Inflammatory macrophage (primary cell): ENCODE results near the gene QSOX2.
A peak's percentile ranks its signal among the peaks of the same experiment; 100 is the strongest.

Experiments
- DNase-seq, 2 donors: peaks; one replicate each; pipeline ENCODE4 v3.0.0-alpha.2; 2020 to 2022

The QSOX2 gene

DNA sequence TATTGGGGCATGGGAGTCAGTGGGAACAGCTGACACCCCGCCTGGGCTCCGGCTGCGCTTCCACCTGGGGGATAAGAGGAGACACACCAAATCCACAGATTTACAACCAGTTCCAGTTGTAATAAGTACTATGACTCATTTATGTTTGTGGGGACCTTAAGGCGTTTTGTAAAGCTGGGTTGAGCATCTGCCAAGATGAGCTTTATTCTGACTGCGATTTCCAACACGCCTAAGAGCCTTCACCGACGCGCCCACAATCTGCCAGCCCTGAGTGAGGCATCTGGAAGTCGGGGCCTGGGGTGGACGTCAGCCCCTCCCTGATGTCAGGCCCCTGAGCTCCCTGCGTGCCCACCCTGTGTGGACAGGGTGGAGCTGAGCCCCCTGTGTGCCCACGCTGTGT, 26.3 kb downstream of the QSOX2 start:
- DNase-seq: no peak

GRCh38 chr9:136218673-136219072, 26.9 kb downstream of the QSOX2 start:
- no peak for DNase-seq

DNA sequence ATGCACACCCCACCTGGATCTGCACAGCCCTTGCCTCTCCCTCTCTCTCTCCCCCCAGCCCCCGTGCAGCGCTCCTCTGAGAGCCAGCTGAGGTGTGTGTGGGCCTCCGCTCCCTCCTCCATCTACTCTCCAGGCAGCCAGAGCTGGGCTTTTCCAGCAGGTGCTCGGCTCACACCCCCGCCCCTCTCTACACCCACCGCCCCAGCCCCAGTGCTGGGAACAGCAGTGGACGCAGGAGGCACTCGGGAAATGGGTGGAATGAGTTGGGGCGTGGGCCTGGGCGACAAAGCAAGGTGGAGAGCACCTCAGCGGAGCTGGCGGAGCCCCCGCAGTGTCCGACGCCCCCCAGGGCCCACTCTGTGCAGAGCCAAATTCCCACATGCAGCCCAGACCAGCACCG, 27.3 kb downstream of the QSOX2 start:
- DNase-seq: no peak

- DNase-seq: no peak
These were observed 28.9 kb downstream of the QSOX2 start for GRCh38 chr9:136216541-136217244.

DNA sequence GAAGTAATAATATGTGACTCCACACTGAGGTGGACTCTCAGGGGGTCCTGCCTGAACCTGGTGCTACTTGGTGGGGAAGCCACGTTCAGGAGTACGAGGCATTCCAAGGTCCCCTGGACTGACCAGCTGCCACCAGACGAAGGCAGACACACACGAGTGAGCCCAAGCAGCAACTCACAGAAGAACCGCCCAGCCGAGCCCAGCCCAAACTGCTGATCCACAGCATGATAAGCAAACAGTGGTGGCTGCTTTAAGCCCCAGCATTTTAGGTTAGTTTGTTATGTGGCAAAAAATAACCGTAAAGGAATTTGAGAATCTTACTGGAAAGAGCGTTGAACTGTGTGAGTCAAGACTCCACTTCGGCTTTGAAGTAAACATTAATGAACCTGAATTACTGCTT, 31.9 kb downstream of the QSOX2 start:
- no peak for DNase-seq

DNA sequence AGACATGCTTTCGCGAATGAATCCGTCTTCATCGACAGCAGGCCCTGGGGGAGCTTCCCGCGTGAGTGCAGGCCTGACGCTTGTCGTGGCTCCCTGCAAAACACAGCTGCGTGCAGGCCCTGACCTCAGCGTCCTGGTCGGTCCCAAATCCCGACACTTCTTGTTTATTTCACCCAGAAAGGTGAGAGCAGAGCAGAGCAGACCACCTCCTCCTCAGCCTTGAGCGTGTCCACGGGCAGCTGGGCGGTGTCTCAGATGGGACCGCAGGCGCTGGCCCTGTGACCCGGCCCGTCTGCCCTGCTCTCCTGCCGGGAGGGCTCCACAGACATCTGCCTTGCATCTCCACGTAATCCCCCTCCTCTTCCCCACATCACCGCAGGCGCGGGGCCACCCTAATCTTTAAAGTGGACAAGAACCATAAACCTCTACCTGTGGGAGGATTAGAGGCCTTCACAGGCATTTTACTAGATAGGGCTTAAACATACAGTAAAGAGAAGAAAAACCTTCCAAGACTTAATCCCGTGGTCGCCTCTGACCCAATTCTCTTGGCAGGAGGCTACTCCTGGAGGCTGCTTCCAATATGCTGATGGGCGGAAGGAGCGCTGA, 33.2 kb downstream of the QSOX2 start:
- no peak for DNase-seq

DNA sequence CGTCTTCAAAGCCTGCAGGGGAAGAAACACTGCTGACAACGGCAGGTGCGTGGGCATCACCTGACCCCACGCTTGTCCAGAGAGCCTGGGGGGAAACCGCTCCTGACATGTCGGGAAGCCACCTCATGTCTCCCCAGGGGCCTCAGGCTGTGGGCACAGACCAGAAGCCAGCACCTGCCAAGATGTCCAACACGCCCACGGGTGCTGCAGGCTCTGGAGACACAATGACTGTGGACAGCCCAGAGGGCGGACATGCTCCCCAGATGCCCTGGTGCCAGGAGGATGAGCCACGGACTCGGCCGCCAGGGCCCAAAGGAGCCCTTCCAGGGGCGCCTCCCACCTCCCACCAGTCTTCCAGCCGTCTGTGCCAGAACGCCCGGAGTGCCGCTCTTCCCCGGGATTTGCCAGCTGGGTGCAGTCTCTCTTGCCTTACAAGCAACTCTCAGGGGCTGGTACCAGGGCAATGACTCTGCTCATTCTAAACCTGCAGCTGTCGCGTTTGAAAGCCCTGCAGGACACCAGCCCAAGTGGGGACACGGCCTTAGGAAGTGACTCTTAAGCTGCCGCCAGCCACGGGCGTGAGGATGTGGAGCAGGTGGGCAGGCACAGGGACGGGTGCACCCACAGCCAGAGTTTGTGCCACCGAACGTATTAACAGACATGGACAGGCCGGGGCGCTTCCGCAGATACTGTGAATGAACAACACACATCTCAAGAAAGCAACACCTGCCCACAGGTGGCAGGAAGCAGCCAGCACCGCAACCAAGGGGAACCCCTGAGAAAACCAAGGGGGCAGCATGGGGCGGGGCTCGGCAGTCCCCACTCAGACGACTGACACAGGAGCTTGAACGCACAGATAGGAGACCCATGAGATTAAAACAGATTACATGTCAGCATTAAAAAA, 33.9 kb downstream of the QSOX2 start:
- no peak for DNase-seq

GRCh38 chr9:136211006-136211405, 34.6 kb downstream of the QSOX2 start:
- no peak for DNase-seq

DNA sequence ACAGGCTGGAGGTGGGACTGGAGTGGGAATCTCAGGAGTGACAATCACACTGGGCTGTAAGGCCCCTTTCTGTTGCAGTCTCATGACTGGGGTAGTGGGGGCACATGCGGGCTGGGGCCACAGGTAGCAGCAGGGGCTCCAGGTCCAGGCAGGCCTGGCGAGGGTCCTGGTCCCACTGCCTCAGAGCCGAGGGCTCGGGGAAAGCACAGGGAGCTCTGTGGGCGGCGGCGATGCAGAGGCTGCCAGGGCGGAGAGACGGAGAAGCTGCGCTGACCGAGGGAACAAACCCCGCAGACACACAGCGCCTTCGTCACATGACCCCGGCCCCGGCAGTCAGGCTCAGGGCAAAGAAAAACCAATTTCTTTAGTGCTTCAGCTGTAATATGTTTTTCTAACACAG, 35.3 kb downstream of the QSOX2 start:
- DNase-seq: no peak

DNA sequence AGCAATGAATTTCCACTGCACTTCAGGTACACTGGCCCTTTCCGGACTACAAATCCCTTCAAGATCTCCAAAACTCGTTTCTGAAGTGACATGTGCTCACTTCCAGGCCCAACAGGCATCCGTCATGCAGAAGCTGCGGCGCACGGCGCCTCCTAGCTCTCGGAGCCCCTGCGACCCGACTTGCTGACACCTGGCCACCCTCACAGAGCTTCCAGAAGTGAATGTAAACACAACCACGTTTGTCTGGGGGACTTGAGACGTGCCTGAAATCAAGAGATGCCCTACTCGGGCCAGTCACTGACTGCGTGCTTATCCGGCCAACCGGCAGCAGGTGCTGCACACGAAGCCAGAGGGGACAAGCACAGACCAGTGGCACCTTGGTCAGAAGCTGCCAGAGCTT, 35.8 kb downstream of the QSOX2 start:
- DNase-seq: no peak

DNA sequence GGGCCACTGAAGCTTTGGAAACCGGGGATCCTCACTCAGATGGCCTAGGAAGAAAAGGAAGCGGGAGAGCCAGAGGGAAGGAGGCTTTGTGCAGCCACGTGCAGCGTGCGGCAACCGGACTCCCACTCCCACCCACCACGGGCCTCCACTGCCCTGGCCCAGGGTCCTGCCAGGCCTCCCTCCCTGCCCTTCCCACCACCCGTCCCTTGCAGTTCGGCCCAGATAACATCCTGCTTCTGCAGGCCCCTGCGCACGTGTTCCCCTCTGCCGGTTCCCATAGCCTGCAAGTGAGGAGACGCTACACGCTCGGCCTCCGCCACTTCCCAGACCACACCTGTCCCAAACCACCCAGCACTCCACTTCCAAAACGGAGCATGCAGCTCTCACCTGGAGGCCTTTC, 36.4 kb downstream of the QSOX2 start:
- no peak for DNase-seq

DNA sequence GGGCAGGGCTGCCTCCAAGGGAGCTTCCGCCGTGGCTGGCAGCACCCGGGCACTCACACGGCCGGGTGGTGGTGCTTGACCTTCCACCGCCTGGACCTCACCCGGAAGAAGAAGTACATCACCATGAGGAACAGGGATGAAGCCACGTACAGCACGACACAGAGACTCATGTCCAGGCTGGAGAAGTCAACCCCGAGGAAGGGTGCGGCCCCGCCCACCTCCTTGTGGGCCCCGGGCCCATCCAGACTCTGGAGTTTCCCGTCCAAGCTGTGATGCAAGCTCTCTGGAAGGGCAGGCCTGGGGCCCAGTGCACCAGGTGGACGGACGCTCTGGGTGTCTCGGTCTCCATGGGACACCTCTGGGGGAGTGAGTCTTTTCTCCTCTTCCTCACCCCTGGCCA, 36.9 kb downstream of the QSOX2 start:
- no peak for DNase-seq

DNA sequence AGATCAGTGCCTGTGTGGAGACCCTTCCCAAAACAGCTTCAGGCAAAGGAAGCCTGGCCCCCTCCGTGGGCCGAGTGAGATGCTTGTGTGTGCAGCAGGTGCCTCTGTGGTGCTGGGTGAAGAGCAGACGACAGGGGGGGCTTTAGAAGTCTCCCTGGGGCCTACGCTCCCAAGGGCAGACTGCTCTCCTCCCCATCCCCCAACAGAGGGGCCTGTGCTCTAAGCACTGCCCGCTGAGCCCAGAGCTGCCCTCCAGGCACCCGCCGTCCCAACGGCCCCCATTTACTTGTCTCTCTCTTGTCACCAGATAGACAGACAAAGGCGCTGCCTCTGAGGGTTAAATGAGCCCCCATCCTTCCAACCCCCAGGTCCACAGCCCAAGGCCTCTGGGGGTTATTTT, 38.0 kb downstream of the QSOX2 start:
- no peak for DNase-seq

- peak; percentile 4 to 32 for DNase-seq
These were observed 38.9 kb downstream of the QSOX2 start for GRCh38 chr9:136206602-136207275.

DNA sequence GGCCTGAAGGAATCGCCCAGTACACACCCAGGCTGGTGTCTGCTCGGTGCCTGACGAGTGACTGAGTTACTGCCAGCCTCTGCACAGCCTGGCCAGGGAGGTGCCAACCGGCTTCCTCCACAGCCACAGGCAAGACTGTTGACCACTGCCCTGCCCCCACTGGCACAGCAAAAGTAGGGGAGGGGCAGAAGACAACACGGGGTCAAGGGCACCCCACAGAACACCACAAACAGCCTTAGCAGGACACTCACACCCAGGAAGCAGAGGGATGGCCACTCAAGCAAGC, 40.0 kb downstream of the QSOX2 start:
- no peak for DNase-seq

- peak in 1 of 2 donors; percentile 4 for DNase-seq
These were observed 40.5 kb downstream of the QSOX2 start, which contains the start of gene LHX3 for GRCh38 chr9:136204838-136205706. LHX3 (minus strand) TSS chr9:136205128; CDS start chr9:136205012, 116 bp downstream.

DNA sequence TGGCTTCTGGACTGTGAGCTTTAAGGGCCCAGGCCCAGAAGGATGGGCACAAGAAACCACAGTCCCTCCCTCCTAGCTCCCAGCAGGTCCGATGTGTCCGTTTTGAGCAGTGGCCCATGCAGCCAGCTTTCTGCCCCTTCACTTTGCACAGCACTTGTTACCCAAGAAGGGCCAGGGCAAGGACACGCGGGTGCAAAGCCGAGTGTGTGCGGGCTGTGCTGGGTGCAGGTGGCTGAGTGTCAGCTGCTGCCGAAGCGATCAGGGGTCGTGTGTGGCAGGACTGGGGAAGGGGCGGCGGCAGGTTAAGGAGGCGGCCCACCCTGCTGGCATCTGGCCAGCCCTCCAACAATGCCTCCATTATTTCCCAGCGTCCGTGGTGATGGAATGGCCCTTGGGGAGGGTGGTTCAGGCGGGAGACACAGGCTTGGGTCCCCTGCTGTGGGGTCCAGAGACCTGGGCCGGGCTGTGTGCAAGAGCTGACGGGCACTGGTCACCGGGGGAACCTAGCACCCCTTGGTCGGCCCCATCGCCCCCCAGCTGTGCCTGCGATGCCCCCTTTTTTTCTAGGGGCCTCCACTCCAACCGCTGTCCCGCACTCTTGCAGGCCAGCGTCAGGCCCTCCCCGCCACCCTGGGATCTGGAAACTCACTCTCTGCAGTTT, 41.3 kb downstream of the QSOX2 start:
- DNase-seq: no peak

- DNase-seq: no peak
These were observed 42.0 kb downstream of the QSOX2 start for GRCh38 chr9:136203408-136204144.

DNA sequence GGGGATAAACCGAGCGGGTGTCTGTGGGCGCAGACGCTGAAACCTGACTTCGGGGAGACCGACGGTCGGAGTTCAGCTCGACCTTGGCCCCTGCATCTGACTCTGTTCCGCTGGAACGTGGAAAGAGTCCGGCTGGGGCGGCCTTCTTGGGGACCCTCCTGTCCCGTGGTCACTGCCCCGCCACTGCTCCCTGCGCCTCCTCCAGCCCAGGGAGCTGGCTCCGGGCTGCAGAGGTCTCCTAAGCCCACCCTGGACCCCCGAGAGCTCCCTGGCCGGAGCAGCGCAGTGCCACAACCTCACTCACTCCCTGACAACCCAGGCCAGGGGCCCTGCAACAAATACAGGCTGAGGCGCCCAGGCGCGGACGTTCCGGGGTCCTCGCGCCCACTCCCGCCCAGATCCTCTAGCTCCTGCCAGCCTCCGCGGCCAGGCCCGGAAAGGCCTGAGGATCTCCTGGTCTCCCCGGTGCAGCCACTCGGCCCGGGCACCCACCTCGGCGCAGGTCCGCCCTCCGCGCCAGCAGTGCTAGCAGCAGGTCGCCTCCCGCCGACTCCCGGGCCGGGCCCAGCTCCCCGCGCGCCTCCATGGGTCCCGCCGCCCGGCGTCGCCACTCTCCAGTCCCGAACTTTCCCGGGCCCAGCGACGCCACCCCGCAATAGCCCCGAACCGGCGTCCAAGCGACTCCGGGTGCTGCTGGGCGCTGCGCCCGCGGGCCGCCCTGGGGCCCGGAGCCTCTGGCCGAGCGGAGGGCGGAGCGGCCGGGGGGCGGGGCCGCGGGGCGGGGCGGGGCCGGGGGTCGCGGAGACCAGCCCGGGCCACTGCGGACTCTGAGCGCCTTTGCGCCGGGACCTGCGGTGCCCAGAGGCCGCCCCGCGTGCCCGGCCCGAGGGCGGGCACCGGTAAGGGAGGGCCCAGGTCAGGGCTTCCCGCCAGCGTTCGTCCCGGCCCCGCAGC, 42.9 kb downstream of the QSOX2 start:
- DNase-seq: no peak
